GM18499 (cell line): Measurements from ENCODE around the gene KIF1A.

ENCODE experiments used
- ATAC-seq: cut with Tn5 transposase; IDR thresholded peaks from one replicate; pipeline ENCODE4 v1.9.1; 2021; ENCODE audit warnings: moderate number of reproducible peaks; ENCODE audit not compliant: insufficient read depth, unreplicated experiment

KIF1A gene

DNA sequence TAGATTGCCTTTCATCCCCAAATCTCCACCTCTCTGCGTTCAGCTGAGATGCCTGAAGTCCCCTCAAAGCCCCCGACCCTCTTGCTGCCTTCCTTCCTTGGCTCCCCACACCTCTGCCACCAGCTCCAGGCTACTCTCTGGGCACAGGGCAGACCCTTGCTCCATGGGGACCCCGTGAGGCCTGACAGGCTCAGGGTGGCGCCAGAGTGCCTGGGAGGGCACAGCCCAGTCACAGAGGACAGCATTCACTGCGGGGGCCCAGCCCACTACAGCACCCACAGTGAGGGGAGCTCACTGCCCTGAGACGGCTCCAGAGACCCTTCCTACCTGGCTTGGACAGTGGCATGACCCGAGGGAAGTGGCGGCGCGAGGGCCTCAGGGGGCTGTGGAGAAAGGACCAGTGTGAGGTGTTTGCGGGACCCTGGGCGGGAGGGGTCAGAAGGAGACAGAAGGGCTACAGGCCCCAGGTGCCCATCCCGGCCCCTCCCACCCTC, 77.4 kb downstream of the KIF1A start:
- ATAC-seq: no peak

DNA sequence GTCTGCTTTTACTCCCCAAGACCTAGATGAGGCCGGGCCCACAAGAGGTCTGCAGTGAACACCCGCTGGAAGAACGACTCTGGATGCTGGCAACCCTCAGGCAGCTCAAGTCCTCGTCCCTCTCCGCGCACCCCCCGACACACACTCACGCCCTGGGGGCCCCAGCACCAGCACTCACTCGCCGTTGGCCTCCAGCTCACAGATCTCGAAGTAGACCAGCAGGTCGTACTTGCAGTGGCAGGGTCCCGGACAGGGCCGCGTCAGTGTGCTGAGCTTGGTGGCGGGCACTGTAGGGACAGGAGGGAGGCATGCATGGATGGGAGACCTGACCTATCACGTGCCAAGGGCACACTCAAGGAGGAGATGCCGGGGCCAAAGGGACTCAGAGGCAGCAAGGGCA, 78.9 kb downstream of the KIF1A start:
- no peak for ATAC-seq

DNA sequence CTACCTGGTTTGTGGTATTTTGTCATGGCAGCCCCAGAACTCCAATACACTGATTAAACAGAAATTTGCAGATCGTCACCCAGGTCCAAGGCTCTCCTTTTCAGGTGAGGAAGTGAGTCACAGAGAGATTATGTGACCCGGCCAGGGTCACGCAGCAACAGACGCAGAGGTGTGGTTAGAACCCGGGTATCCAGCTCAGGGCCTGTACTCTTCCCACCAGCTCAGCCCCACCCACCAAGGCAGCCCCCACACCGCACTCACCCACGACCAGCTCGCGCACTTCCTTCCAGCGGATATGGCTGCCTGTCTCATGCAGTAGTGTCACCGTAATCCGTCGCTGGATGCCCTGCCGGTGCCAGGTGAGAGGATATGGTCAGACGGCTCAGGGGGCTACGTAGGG, 80.2 kb downstream of the KIF1A start:
- no peak for ATAC-seq

GRCh38 chr2:240737958-240738357, 82.1 kb downstream of the KIF1A start:
- ATAC-seq: no peak

- no peak for ATAC-seq
Measured at GRCh38 chr2:240737512-240737911, 82.5 kb downstream of the KIF1A start.

DNA sequence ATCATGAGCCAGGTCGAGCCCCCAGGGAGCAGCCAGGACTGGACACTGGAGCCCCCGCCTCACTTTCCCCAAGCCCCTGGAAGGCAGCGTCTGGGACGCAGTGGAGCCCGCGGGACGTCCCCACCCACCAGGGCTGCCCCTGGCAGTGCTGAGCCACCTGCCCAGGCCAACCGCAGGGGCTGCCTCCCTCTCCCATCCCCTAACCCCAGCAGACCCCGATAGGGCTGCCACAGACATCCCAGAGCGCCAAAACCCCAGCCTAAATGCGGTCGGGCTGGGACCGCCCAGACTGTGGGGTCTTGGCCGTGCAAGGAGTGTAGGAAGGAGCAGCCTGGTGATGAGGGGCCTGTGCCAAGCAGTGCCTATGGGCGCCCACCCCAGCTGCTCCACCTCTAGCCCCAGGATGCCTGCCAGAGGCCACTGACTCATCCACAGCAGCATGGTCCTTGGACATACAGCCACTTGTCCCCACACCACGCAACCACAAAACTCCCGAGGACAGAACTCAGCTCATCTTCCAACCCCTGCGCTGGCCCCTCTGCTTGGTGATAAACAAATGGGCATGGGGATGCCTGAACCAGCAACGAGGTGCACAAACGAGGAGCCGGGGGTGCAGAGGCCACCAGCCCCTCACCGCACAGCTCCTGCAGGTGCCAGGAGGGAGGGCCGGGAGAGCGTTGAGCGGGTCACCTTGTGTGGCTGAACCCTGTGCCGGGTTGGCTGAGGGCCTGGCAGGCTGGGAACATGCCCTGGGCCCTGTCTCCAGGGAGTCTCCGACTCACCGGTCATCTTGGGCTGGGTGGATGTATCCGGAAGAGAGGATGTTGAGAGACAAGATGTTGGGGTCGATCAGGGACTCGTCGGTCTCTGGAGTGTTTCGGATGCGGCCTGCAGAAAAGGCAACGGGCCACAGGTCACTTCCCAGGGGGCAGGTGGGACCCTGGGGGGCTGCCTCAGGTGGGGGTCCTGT, 83.5 kb downstream of the KIF1A start:
- no peak for ATAC-seq

- no peak for ATAC-seq
Measured at GRCh38 chr2:240735476-240735875, 84.5 kb downstream of the KIF1A start.

GRCh38 chr2:240734756-240735155, 85.3 kb downstream of the KIF1A start:
- no peak for ATAC-seq

GRCh38 chr2:240733803-240734495, 86.1 kb downstream of the KIF1A start:
- ATAC-seq: no peak

DNA sequence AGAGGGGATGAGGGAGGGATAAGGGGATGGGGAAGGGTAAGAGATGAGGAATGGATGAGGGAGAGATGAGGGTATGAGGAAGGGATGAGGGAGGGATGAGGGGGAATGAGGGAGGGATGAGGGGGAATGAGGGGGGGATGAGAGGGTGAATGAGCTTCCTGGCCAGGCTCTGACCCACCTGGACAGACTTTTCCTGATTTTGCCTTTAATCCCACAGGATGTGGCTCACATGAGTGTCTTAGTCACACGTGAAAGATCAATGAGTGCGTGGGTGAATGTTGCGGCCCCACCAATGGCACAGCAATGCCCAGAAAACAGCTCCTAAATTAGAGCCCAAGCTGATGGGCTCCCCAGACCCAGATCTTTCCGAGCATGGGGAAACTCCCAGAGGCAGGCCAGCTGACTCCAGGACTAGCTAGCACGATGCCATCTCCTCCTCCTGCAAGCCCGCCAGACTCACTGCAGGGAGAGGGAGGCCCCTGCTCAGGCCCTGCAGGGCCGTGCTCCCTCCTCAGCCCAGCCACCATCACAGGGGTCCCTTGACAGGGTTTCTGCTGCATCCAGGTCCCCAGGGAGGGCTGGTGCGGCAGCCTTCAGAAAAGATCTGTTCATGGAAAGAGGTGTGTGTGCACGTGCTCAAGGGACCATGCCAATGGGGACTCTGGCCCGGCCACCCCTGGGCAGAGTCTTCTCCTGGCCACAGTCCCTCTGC, 87.0 kb downstream of the KIF1A start:
- no peak for ATAC-seq

DNA sequence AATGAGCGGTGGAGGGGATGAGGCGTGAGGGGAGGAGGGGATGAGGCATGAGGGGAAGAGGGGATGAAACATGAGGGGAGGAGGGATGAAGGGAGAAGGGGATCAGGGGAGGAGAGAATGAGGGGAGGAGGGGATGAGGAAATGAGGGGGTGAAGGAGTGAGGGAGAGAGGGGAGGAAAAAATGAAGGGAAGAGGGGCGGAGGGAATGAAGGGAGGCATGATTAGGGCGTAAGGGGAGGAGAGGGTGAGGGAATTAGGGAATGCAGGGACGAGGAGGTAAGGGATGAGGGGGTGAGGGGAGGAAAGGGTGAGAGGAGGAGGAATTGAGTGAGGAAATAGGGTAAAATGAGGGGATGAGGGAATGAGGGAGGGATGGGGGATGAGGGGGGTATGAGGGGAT, 87.8 kb downstream of the KIF1A start:
- ATAC-seq: no peak

- no peak for ATAC-seq
Measured at GRCh38 chr2:240731178-240731545, 88.9 kb downstream of the KIF1A start.

DNA sequence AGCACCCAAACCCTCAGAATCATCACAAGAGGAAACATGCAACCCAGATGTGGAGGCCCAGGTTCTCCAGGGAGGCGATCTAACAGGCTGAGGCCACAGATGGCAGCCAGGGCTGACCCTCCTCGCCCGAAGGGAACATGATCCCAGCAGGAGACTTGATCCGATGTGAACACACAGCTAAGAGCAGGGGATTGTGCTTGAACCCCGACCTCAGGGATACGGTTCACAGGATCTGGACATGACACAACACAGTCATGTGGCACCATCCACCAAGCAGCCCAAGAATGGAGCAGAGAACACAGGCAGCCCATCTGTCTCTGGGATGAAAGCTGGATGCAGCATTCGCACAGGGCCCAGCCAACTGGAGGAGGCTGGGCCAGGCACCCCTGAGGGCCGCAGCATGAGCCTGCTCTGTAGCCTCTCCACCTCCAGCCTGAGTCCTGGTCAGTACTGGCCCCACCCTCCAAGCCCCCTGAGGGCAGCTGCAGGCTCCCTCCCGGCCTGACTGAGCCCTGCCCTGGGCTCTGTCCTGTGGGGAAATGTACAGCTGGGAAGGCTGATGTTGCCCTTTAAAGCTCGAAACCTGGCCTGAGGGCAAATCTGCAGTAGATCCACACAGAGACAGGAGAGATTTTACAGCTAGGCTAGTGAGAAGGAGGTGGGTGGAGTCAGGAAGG, 89.4 kb downstream of the KIF1A start:
- no peak for ATAC-seq

- no peak for ATAC-seq
Measured at GRCh38 chr2:240728827-240729226, 91.2 kb downstream of the KIF1A start.

GRCh38 chr2:240728361-240728760, 91.7 kb downstream of the KIF1A start:
- no peak for ATAC-seq

DNA sequence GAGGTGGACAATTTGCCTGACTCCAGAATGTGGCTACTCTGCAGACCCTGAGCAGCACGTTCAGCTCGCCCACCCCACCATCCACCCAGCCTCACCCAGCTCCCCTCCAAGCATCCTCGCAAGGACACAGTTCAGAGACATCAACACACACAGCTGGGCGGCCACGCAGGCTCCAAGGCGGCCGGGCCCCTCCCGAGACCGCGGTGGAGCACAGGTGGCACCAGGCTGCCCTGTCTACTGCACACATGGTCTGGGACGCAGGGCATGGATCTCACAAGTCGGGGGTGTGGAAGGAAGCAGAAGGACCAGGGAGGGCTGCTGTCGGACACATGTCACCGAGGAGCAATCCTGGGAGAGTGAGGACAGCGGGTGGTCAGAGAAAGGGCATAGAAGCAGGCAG, 92.1 kb downstream of the KIF1A start:
- no peak for ATAC-seq

DNA sequence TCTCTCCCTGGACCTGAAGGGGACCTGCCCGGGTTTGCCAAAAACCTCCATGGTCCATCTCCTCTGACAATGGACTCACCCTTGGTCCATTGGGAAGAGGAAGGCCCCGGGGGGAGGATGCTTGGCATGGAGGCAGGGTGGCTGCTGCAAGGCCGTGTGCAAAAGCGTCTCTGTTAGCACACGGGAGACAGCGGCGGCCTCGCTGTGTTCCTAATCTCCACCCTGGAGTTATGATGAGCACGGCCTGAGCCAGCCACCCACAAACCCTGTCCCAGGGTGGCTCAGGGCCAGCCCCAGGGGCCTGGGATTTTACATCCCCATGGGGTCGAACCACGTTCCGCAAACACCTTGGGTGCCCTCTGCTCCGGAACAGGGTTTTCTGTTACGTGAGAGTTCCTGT, 92.6 kb downstream of the KIF1A start:
- ATAC-seq: no peak

DNA sequence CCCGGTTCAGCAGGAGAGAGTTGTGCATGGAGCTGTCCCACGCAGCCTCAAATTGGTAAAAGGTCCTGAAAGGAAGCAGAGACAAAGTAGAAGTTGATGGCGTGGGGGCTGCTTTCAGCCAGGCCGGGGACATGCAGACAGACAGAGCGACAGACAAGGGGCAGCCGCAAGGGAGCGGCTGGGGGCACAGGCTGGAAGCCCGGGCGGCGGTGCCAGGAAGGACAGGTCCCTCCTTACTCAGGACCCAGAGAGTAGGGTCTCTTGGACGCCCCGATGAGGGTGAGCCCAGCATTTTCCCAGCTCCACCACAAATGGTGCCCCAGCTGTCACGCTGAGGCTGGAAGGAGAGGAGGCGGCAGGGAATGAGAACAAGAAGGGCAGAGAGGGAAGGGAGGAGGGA, 93.1 kb downstream of the KIF1A start:
- ATAC-seq: no peak

GRCh38 chr2:240725671-240726070, 94.3 kb downstream of the KIF1A start:
- no peak for ATAC-seq

GRCh38 chr2:240725266-240725665, 94.8 kb downstream of the KIF1A start:
- ATAC-seq: no peak
